Urothelium cell line (cell line): ENCODE measurements around the gene PIK3R5.

Source experiments
- DNase-seq: peaks from one replicate; pipeline ENCODE4 v3.0.0; 2011; ENCODE audit warnings: low spot score, mixed read lengths
- FAIRE-seq: peaks from 2 replicates; lab custom pipeline; 2011; peaks lifted over from hg19 to GRCh38; lab: Jason Lieb, UNC

Gene PIK3R5

DNA sequence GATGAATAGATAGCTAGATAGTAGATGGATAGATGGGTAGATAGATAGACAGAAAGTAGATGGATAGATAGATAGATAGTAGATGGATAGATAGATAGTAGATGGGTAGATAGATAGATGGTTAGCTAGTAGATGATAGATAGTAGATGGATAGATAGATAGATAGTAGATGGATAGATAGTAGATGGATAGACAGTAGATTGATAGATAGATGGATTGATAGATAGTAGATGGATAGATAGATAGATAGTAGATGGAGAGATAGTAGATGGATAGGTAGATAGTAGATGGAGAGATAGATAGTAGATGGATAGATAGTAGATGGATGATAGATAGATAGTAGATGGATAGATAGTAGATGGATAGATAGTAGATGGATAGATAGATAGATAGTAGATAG, 40.4 kb downstream of the PIK3R5 start:
- FAIRE-seq (no peak), DNase-seq (no peak)

DNA sequence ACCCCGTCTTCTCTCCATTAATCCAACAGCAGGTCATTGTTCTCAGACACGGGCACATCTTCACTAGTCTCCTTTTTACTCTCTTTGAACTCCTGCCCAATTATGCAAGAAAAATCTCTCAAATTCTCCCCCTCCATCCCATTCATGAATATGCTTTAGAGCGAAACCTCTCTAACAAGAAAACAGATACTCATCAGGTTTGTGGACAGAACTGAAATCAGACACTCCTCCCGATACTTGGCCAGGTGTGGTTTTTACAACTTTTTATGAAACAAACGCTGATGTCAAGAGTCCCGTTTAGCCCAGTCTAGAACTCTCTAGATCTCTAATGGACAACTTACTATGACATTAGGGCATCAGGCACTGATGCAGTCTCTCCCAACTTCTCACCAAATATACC, 40.9 kb downstream of the PIK3R5 start:
- FAIRE-seq (no peak), DNase-seq (no peak)

DNA sequence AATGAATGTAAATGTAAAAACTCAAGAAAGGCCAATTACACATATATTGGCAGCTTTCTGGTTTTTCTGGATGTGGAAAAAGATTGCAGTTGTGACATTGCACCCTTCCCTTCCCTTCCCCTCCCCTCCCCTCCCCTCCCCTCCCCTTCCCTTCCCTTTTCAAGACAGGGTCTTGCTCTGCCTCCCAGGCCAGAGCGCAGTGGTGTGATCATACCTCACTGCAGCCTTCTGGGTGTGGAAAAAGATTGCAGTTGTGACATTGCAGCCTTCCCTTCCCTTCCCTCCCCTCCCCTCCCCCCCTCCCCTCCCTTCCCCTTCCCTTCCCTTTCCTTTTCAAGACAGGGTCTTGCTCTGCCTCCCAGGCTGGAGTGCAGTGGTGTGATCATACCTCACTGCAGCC, 41.7 kb downstream of the PIK3R5 start:
- FAIRE-seq (no peak), DNase-seq (no peak)

GRCh38 chr17:8922928-8923327, 42.6 kb downstream of the PIK3R5 start:
- FAIRE-seq (no peak), DNase-seq (no peak)

DNA sequence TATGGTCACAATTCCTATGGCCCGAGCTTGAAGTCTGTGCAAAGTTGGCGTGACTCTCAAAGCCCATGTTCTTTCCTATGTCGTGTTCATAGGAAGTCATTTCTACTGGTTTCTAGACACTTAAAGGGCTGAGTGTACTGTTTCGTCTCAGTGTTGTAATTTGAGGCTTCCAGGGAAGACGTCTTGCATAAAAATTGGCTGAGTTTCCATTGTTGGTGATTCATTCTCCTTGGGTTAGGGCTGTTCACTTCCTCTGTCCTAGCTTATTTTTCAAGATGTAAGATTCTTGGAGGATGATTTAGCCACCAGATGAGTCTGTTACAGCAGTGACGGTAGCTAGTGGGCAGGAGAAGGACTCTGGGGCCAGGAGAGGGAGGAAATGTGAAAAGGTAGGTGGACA, 43.1 kb downstream of the PIK3R5 start:
- FAIRE-seq: no peak
- peak; percentile 63 for DNase-seq

GRCh38 chr17:8921147-8921546, 44.4 kb downstream of the PIK3R5 start:
- DNase-seq: no peak
- FAIRE-seq: no peak

DNA sequence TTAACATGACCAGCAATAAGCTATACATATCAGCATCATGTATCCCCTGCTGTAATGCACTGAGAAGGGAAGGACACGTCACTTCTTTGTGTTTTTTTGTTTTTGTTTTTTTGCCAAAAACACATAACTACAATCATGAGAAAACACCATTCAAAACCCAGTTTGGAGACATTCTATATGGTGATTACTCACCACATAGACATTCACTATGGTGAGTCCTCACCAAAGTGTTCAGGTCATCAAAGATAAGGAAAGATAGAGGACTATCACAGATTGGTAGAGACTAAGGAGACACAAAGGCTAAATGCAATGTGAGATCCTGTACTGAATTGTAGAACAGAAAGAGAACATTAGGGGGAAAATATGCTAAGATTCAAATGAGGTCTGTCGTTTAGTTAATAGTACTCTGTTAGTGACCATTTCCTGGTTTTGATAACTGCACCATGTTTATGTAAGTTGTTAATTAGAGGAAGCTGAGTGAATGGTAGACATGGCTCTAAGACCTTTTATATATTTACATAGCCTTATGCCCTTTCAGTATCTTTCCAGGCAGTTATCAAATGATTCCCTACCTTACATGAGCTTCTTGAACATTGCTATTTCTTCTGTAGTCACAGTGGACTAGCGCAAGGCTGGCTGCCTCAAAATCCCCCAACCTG, 46.6 kb downstream of the PIK3R5 start:
- DNase-seq (no peak), FAIRE-seq (no peak)

DNA sequence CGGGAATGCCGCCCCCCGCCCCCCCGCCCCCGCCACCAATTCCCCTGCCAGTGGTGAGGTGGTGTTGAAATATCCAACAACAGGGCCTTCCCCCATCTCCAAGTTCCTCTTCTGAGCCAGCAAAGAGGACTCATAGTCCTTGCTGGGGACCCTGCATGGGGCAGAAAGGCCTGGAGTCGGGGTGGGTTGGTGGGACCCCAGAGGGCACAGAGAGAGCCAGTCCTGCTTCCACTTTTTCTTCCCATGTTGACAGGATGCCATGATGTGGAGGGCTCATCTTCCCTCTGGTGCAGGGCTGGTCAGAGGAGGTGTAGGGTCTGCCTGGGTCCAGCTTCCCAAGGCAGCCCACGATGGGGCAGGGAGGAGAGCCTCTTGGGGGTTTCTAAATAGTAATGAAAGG, 49.0 kb downstream of the PIK3R5 start:
- FAIRE-seq (no peak), DNase-seq (no peak)

DNA sequence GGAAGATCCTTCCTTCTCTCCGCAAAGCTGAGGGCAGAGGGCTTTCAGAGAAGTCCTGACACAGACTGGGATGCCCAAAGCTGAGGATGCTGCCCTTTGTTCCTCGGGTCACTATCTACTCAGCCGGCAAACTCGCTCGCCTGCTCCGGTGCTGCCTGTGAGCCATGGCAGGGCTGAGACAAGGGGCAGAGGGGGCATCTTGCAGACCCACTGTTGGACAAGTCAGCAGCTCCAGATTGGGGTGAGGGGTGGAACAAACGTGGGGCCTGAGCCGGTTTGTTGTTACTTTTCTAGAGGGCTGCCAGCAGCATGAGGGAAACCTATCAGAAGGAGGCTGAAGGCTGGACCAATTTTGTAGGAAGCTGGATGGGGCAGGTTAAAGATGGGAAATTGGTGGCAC, 51.0 kb downstream of the PIK3R5 start:
- no peak for FAIRE-seq
- no peak for DNase-seq

- no peak for FAIRE-seq
- DNase-seq: no peak
Measured at GRCh38 chr17:8913879-8914278, 51.6 kb downstream of the PIK3R5 start.

DNA sequence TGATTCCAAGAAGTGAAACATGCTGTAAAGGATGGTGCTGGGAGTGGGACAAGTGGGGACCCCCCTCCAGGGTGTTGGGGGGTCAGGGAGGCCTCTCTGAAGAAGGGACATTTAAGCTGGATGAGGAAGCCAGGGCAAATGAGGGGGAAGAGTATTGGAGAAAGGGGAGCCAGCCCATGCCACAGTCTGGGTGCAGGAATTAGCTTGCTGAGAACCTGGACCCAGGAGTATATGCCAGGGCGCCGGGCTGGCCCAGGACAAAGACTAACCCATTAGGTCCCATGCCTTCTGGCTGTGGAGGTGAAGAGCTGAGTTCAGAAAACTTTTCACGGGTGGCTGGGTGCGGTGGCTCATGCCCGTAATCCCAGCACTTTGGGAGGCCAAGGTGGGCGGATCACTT, 52.4 kb downstream of the PIK3R5 start:
- no peak for DNase-seq

GRCh38 chr17:8912084-8912981, 53.2 kb downstream of the PIK3R5 start:
- FAIRE-seq (no peak), DNase-seq (no peak)

More for the DNA sequence above, 52.4 kb downstream of the PIK3R5 start:
- FAIRE-seq: no peak

DNA sequence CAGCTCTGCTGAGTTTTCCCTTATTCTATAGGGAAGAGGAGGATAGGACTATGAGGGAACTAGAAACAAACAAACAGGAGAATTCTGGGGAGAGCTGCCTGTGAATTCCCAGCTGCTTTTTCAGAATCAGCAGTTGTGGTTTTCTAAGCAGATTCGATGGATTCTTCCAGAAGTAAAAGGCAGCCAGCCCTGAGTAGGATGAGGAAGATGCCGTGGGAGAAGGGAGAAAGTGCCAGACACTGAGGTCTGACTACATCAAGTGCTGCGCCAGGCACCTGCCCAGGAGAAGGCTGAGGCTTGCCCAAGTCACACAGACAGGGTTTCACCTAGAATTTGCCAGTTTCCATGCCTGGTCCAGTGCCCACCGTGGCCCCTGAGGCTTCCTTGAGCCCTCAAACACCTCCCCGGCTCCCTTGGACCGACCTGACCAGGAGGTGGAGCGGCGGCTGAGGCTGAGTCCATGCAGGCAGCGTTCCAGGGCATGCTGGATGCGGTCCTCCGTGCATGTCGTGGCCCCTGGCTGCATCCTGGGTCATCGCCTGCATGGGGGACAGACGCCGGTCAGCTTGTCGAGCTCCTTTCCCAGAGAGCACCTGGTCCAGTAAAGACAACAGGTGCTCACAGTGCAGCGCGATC, 54.4 kb downstream of the PIK3R5 start:
- no peak for DNase-seq
- no peak for FAIRE-seq

- no peak for FAIRE-seq
Measured at GRCh38 chr17:8909586-8910270, 55.8 kb downstream of the PIK3R5 start.

GRCh38 chr17:8905331-8905730, 60.2 kb downstream of the PIK3R5 start:
- DNase-seq (no peak), FAIRE-seq (no peak)

More at GRCh38 chr17:8909586-8910270, 55.8 kb downstream of the PIK3R5 start:
- DNase-seq: no peak

DNA sequence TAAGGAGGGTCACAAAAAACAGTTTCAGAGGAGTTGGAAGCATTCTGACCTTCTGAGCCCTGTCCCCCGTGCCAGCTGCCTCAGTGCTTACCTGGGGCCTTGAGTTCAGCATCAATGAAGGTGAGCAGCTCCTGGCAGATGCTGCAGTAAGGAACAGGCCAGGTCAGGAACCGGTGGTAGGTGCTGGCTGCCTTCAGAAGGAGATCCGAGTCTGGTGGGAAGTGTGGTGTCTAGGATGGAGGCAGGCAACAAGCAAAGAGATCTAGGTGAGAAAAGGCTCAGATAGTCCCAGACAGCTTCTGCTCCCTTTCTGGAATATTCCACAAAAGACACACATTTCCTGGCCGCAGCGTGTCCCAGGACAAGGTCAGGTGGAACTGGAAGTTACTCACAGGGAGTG, 60.8 kb downstream of the PIK3R5 start:
- FAIRE-seq (no peak), DNase-seq (no peak)

DNA sequence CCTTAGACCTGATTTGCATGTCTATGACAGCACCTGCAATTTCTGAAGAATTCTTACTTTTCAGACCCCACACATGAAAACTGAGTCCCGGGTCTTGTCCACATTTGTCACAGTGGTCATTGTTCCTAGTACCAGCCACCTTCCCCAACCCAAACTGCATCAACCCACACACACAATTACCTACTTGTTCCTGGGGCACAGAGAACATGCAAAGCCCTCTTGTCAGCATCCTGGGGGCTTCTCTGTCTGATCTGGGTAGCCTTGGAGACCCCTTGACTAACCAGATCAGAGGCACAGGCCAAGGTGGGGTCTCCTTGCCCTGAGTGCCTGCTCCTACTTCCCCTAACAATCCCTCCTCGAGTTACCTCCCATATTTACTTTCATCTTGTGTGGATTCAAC, 61.3 kb downstream of the PIK3R5 start:
- FAIRE-seq (no peak), DNase-seq (no peak)

DNA sequence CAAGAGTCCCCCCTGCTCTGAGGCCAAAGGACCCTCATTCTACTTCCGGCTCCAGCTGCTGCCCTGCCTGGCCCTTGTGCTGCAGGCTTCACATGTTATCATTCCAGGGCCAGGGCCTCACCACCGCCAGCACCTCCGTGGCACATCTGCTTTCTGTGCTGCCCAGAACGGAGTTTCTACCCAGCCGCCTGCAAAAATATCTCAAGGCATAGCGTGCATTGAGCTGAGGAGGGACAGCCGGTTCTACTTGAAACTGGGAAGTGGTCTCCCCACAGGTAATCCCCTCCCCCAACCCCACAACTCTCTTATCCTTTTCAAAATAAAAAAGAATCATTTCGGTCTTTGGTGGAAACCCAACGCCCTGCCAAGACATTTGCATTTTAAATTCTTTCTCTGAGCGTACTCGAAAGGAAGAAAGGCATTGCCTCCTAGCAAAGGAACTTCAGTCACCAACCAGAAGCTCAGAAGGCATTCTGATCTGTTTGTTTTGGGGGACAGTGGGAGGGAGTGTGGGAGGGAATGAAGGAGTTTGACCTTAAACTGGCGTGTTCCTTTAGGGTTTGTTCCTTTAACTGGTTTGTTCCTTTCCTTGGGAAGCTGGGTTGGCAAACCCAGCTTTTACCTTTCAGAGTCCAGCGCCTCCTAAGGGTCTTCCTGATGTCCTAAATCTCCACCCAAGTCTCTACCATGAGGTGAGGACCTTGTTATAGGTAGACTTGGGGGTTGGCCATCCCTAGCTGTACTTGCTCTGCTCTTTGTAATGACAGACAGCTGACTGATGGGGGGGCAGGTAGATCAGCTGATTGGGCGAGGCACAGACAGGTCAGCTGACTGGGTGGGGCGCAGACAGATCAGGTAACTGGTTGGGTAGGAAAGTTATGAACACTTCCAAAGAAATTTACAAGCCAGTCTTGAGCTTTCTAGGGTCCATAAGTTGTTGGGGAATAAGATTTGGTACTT, 64.6 kb downstream of the PIK3R5 start:
- no peak for FAIRE-seq

GRCh38 chr17:8900207-8900606, 65.3 kb downstream of the PIK3R5 start:
- FAIRE-seq (no peak), DNase-seq (no peak)

More for the DNA sequence above, 64.6 kb downstream of the PIK3R5 start:
- no peak for DNase-seq

- FAIRE-seq (no peak), DNase-seq (no peak)
Measured at GRCh38 chr17:8898636-8899035, 66.9 kb downstream of the PIK3R5 start.
